SK-N-SH treated with all-trans-retinoic acid at 6 μM for 48 hours (cell line): ENCODE data around the gene GRIK2.

ENCODE experiments used
- ATAC-seq: fragments of 200-7000 bp; cut with Tn5 transposase; 3 replicates; pipeline ENCODE4 v1.9.1; 2020; ENCODE audit warnings: mild to moderate bottlenecking, moderate library complexity
- ARNTL ChIP-seq: fragments of 450-650 bp; formaldehyde crosslinking; IDR thresholded peaks from 2 replicates; pipeline ENCODE4 v1.5.0; 2020; ENCODE audit warnings: low read depth, mild to moderate bottlenecking, moderate library complexity, borderline replicate concordance
- BACH2 ChIP-seq: fragments of 250-450 bp; sonication (Bioruptor Pico); IDR thresholded peaks from 2 replicates; pipeline ENCODE4 v1.9.0; 2021; ENCODE audit warnings: mild to moderate bottlenecking, borderline replicate concordance
- CREB5 ChIP-seq: fragments of 250-450 bp; sonication (Bioruptor Pico); IDR thresholded peaks from 2 replicates; pipeline ENCODE4 v1.5.1; 2020; ENCODE audit warnings: low read depth, mild to moderate bottlenecking, moderate library complexity
- CSDC2 ChIP-seq: fragments of 250-450 bp; sonication (Bioruptor Pico); IDR thresholded peaks from 2 replicates; pipeline ENCODE4 v1.5.0; 2020; ENCODE audit warnings: mild to moderate bottlenecking, moderate library complexity
- CSRNP3 ChIP-seq: fragments of 250-450 bp; sonication (Bioruptor Pico); IDR thresholded peaks from 2 replicates; pipeline ENCODE4 v1.5.1; 2021; ENCODE audit warnings: mild to moderate bottlenecking, moderate library complexity
- ESRRG ChIP-seq: fragments of 250-450 bp; sonication (Bioruptor Pico); IDR thresholded peaks from 2 replicates; pipeline ENCODE4 v1.6.1; 2021; ENCODE audit warnings: mild to moderate bottlenecking
- GLIS3 ChIP-seq: fragments of 250-450 bp; sonication (Bioruptor Pico); IDR thresholded peaks from 2 replicates; pipeline ENCODE4 v1.5.0; 2020; ENCODE audit warnings: mild to moderate bottlenecking, moderate library complexity
- ISL1 ChIP-seq: fragments of 250-450 bp; sonication (Bioruptor Pico); IDR thresholded peaks from 2 replicates; pipeline ENCODE4 v2.1.2; 2022; ENCODE audit warnings: mild to moderate bottlenecking, moderate library complexity
- OSR1 ChIP-seq: fragments of 250-450 bp; sonication (Bioruptor Pico); IDR thresholded peaks from 2 replicates; pipeline ENCODE4 v1.8.0; 2022; ENCODE audit warnings: moderate library complexity, mild to moderate bottlenecking, inconsistent platforms
- PATZ1 ChIP-seq: fragments of 250-450 bp; sonication (Bioruptor Pico); IDR thresholded peaks from 2 replicates; pipeline ENCODE4 v1.8.0; 2020; ENCODE audit warnings: mild to moderate bottlenecking, moderate library complexity, borderline replicate concordance
- PPARA ChIP-seq: fragments of 250-450 bp; sonication (Bioruptor Pico); IDR thresholded peaks from 2 replicates; pipeline ENCODE4 v1.5.0; 2020; ENCODE audit warnings: mild to moderate bottlenecking, borderline replicate concordance
- RARB ChIP-seq: fragments of 250-450 bp; sonication (Bioruptor Pico); IDR thresholded peaks from 2 replicates; pipeline ENCODE4 v1.8.0; 2021; ENCODE audit warnings: mild to moderate bottlenecking, moderate library complexity
- SNAI2 ChIP-seq: fragments of 250-450 bp; sonication (Bioruptor Pico); IDR thresholded peaks from 2 replicates; pipeline ENCODE4 v1.5.0; 2020; ENCODE audit warnings: mild to moderate bottlenecking, moderate library complexity
- TCF4 ChIP-seq: fragments of 250-450 bp; sonication (Bioruptor Pico); IDR thresholded peaks from 2 replicates; pipeline ENCODE4 v1.8.0; 2021; ENCODE audit warnings: mild to moderate bottlenecking, moderate library complexity, borderline replicate concordance
- TOX ChIP-seq: fragments of 250-450 bp; sonication (Bioruptor Pico); IDR thresholded peaks from 2 replicates; pipeline ENCODE4 v1.8.0; 2021; ENCODE audit warnings: mild to moderate bottlenecking, moderate library complexity, borderline replicate concordance
- TSHZ2 ChIP-seq: fragments of 250-450 bp; sonication (Bioruptor Pico); IDR thresholded peaks from 2 replicates; pipeline ENCODE4 v1.5.0; 2020; ENCODE audit warnings: mild to moderate bottlenecking, moderate library complexity
- ZC3H10 ChIP-seq: fragments of 250-450 bp; sonication (Bioruptor Pico); IDR thresholded peaks from 2 replicates; pipeline ENCODE4 v1.5.1; 2021; ENCODE audit warnings: mild to moderate bottlenecking, moderate library complexity
- ZFP3 ChIP-seq: fragments of 250-450 bp; sonication (Bioruptor Pico); IDR thresholded peaks from 2 replicates; pipeline ENCODE4 v1.5.0; 2020; ENCODE audit warnings: mild to moderate bottlenecking, moderate library complexity
- ZFP30 ChIP-seq: fragments of 450-650 bp; formaldehyde crosslinking; IDR thresholded peaks from 2 replicates; pipeline ENCODE4 v1.5.0; 2022; ENCODE audit warnings: mild to moderate bottlenecking, moderate library complexity
- ZNF565 ChIP-seq: fragments of 450-650 bp; formaldehyde crosslinking; conservative IDR thresholded peaks from 2 replicates; pipeline ENCODE4 v1.5.0; 2020; ENCODE audit warnings: low read depth, mild to moderate bottlenecking, moderate library complexity
- ZNF70 ChIP-seq: fragments of 450-650 bp; formaldehyde crosslinking; IDR thresholded peaks from 2 replicates; pipeline ENCODE4 v1.5.0; 2020; ENCODE audit warnings: mild to moderate bottlenecking, moderate library complexity
- ZNF8 ChIP-seq: fragments of 450-650 bp; formaldehyde crosslinking; IDR thresholded peaks from 2 replicates; pipeline ENCODE4 v1.5.0; 2020; ENCODE audit warnings: mild to moderate bottlenecking, moderate library complexity

GRIK2 gene

GRCh38 chr6:101799531-101799930 lies 406.0 kb downstream of the GRIK2 start:
- no peak for ATAC-seq
- no peak for TF ChIP-seq RARB (CRISPR knock-in tag)
- TF ChIP-seq ISL1, result no peak
- no peak for TF ChIP-seq SNAI2
- TF ChIP-seq CSDC2 (CRISPR knock-in tag), result no peak
- no peak for TF ChIP-seq CSRNP3 (CRISPR knock-in tag)
- no peak for TF ChIP-seq ZNF565 (CRISPR knock-in tag)
- no peak for TF ChIP-seq ZFP30
- TF ChIP-seq ZNF8 (CRISPR knock-in tag), result no peak
- no peak for TF ChIP-seq ZFP3
- TF ChIP-seq PATZ1 (CRISPR knock-in tag), result no peak
- TF ChIP-seq CREB5 (CRISPR knock-in tag), result no peak
- TF ChIP-seq PPARA, result no peak
- no peak for TF ChIP-seq TOX (CRISPR knock-in tag)
- no peak for TF ChIP-seq ESRRG (CRISPR knock-in tag)
- no peak for TF ChIP-seq BACH2 (CRISPR knock-in tag)
- no peak for TF ChIP-seq TSHZ2 (CRISPR knock-in tag)
- no peak for TF ChIP-seq ZNF70 (CRISPR knock-in tag)
- TF ChIP-seq, all 23 proteins: peak for 0

GRCh38 chr6:101800598-101800997 lies 407.1 kb downstream of the GRIK2 start:
- no peak for TF ChIP-seq RARB (CRISPR knock-in tag)
- no peak for TF ChIP-seq SNAI2
- TF ChIP-seq ZC3H10 (CRISPR knock-in tag), result no peak
- TF ChIP-seq CSDC2 (CRISPR knock-in tag), result no peak
- no peak for TF ChIP-seq ARNTL (CRISPR knock-in tag)
- TF ChIP-seq ZNF565 (CRISPR knock-in tag), result no peak
- no peak for TF ChIP-seq ZNF8 (CRISPR knock-in tag)
- no peak for TF ChIP-seq OSR1
- no peak for TF ChIP-seq ZFP3
- no peak for TF ChIP-seq PATZ1 (CRISPR knock-in tag)
- TF ChIP-seq CREB5 (CRISPR knock-in tag), result no peak
- no peak for TF ChIP-seq TCF4 (CRISPR knock-in tag)
- no peak for TF ChIP-seq ESRRG (CRISPR knock-in tag)
- TF ChIP-seq ZFP30, result no peak
- no peak for TF ChIP-seq PPARA
- TF ChIP-seq ISL1, result no peak
- TF ChIP-seq GLIS3 (CRISPR knock-in tag), result no peak
- TF ChIP-seq ZNF70 (CRISPR knock-in tag), result no peak
- TF ChIP-seq TSHZ2 (CRISPR knock-in tag), result no peak
- no peak for TF ChIP-seq BACH2 (CRISPR knock-in tag)
- ATAC-seq, result no peak
